H1 (cell line): ENCODE measurements around the gene MACROD2. TPM values are rescaled to one million over a fixed set of nuclear protein-coding genes. Genes with fewer than 3 reads are reported as not detected.

Experiments
- EGR1 ChIP-seq: IDR thresholded peaks from 2 replicates; pipeline ENCODE4 v1.6.1; 2011; ENCODE audit warnings: low read depth, low read length, borderline replicate concordance
- PHF8 ChIP-seq: fragments of 200-600 bp; sonication (generic); conservative IDR thresholded peaks from 2 replicates; pipeline ENCODE4 v1.7.1; 2012; ENCODE audit warnings: low read depth, mild to moderate bottlenecking, inconsistent platforms, low read length, moderate library complexity
- SIN3A ChIP-seq, 2 experiments: IDR thresholded peaks in 1 of 2; conservative IDR thresholded peaks in 1 of 2; 2 replicates each; pipeline ENCODE4 v1.6.1; 2011 to 2012; ENCODE audit warnings: low read length in 2 of 2, improper control_type of control experiment in 1 of 2, low read depth in 1 of 2, mild to moderate bottlenecking in 1 of 2
- ZNF274 ChIP-seq: IDR thresholded peaks from 2 replicates; pipeline ENCODE4 v1.7.0; 2012; ENCODE audit warnings: low read length, borderline replicate concordance; ENCODE audit errors: extremely low read depth
- polyA plus RNA-seq, 7 experiments: library from polyadenylated mRNA; depleted of rRNA in 3 of 7; stranded (reverse) in 5 of 7; unstranded in 2 of 7; fragments of >200 nt in 5 of 7; fragments of 200-250 nt in 2 of 7; gene quantifications; 1 replicate in 5 of 7; 2 replicates in 1 of 7; 4 replicates in 1 of 7; pipeline versions ENCODE4 v1.2.1 to v1.2.3, GENCODE V29; 2011 to 2013; ENCODE audit warnings: missing spikeins in 2 of 7, mixed read lengths in 2 of 7
- total RNA-seq: library from RNA; stranded (reverse); fragmentation: NEBNext Ultra II Directional; extraction: Animal tissue kit (Norgen Biotek cat#: 25700); gene quantifications from 2 replicates; pipeline ENCODE4 v1.2.1, GENCODE V29; 2021
- TF ChIP-seq, protein P1 (sequence below): fragments of 300-600 bp; sonication (generic); IDR thresholded peaks from 2 replicates; pipeline ENCODE4 v1.7.1; 2012; ENCODE audit warnings: low read length, moderate library complexity, mild to moderate bottlenecking, inconsistent platforms; ENCODE audit not compliant: insufficient replicate concordance
- TF ChIP-seq, protein P2 (sequence below): IDR thresholded peaks from 2 replicates; pipeline ENCODE4 v1.6.1; 2011; ENCODE audit warnings: low read depth, mild to moderate bottlenecking, low read length; ENCODE audit not compliant: insufficient read depth

MACROD2 gene
- total and polyA plus RNA-seq, 2 of the 8 experiments (the other 6 are each of a cell fraction or from before 2014, with no cell fraction given) = 0.70 to 3.9 TPM

DNA sequence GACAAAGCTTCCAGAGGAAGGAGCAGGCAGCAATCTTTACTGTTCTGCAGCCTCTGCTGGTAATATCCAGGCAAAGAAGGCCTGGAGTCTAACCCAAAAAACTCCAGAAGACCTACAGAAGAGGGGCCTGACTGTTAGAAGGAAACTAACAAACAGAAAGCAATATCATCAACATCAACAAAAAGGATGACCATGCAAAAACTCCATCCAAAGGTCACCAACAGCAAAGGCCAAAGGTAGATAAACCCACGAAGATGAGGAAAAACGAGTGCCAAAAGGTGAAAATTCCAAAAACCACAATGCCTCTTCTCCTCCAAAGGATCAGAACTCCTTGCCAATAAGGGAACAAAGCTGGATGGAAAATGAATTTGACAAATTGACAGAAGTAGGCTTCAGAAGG lies 811.9 kb downstream of the MACROD2 start (continued):
- TF ChIP-seq, protein P1, sequence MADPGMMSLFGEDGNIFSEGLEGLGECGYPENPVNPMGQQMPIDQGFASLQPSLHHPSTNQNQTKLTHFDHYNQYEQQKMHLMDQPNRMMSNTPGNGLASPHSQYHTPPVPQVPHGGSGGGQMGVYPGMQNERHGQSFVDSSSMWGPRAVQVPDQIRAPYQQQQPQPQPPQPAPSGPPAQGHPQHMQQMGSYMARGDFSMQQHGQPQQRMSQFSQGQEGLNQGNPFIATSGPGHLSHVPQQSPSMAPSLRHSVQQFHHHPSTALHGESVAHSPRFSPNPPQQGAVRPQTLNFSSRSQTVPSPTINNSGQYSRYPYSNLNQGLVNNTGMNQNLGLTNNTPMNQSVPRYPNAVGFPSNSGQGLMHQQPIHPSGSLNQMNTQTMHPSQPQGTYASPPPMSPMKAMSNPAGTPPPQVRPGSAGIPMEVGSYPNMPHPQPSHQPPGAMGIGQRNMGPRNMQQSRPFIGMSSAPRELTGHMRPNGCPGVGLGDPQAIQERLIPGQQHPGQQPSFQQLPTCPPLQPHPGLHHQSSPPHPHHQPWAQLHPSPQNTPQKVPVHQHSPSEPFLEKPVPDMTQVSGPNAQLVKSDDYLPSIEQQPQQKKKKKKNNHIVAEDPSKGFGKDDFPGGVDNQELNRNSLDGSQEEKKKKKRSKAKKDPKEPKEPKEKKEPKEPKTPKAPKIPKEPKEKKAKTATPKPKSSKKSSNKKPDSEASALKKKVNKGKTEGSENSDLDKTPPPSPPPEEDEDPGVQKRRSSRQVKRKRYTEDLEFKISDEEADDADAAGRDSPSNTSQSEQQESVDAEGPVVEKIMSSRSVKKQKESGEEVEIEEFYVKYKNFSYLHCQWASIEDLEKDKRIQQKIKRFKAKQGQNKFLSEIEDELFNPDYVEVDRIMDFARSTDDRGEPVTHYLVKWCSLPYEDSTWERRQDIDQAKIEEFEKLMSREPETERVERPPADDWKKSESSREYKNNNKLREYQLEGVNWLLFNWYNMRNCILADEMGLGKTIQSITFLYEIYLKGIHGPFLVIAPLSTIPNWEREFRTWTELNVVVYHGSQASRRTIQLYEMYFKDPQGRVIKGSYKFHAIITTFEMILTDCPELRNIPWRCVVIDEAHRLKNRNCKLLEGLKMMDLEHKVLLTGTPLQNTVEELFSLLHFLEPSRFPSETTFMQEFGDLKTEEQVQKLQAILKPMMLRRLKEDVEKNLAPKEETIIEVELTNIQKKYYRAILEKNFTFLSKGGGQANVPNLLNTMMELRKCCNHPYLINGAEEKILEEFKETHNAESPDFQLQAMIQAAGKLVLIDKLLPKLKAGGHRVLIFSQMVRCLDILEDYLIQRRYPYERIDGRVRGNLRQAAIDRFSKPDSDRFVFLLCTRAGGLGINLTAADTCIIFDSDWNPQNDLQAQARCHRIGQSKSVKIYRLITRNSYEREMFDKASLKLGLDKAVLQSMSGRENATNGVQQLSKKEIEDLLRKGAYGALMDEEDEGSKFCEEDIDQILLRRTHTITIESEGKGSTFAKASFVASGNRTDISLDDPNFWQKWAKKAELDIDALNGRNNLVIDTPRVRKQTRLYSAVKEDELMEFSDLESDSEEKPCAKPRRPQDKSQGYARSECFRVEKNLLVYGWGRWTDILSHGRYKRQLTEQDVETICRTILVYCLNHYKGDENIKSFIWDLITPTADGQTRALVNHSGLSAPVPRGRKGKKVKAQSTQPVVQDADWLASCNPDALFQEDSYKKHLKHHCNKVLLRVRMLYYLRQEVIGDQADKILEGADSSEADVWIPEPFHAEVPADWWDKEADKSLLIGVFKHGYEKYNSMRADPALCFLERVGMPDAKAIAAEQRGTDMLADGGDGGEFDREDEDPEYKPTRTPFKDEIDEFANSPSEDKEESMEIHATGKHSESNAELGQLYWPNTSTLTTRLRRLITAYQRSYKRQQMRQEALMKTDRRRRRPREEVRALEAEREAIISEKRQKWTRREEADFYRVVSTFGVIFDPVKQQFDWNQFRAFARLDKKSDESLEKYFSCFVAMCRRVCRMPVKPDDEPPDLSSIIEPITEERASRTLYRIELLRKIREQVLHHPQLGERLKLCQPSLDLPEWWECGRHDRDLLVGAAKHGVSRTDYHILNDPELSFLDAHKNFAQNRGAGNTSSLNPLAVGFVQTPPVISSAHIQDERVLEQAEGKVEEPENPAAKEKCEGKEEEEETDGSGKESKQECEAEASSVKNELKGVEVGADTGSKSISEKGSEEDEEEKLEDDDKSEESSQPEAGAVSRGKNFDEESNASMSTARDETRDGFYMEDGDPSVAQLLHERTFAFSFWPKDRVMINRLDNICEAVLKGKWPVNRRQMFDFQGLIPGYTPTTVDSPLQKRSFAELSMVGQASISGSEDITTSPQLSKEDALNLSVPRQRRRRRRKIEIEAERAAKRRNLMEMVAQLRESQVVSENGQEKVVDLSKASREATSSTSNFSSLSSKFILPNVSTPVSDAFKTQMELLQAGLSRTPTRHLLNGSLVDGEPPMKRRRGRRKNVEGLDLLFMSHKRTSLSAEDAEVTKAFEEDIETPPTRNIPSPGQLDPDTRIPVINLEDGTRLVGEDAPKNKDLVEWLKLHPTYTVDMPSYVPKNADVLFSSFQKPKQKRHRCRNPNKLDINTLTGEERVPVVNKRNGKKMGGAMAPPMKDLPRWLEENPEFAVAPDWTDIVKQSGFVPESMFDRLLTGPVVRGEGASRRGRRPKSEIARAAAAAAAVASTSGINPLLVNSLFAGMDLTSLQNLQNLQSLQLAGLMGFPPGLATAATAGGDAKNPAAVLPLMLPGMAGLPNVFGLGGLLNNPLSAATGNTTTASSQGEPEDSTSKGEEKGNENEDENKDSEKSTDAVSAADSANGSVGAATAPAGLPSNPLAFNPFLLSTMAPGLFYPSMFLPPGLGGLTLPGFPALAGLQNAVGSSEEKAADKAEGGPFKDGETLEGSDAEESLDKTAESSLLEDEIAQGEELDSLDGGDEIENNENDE = no peak
- TF ChIP-seq PHF8 (no peak), EGR1 (no peak), ZNF274 (no peak), SIN3A (conservative IDR thresholded peaks at IDR 0.05 in 1 of 2, IDR thresholded peaks at IDR 0.05 in 1 of 2; ENCODE audit: low read depth in 1 of 2, low read length in 2 of 2) (no peak)
- TF ChIP-seq, protein P2, sequence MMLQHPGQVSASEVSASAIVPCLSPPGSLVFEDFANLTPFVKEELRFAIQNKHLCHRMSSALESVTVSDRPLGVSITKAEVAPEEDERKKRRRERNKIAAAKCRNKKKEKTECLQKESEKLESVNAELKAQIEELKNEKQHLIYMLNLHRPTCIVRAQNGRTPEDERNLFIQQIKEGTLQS = no peak
